CD4-positive, alpha-beta T cell treated with Interleukin-6 for 4 hours (primary cell): ENCODE results near the gene ANKRD13B.
A peak's percentile ranks its signal among the peaks of the same experiment; 100 is the strongest.

Experiments used
- DNase-seq: peaks from one replicate; pipeline ENCODE4 v3.0.0-alpha.2; 2020; ENCODE audit warnings: mixed read lengths

Gene ANKRD13B

DNA sequence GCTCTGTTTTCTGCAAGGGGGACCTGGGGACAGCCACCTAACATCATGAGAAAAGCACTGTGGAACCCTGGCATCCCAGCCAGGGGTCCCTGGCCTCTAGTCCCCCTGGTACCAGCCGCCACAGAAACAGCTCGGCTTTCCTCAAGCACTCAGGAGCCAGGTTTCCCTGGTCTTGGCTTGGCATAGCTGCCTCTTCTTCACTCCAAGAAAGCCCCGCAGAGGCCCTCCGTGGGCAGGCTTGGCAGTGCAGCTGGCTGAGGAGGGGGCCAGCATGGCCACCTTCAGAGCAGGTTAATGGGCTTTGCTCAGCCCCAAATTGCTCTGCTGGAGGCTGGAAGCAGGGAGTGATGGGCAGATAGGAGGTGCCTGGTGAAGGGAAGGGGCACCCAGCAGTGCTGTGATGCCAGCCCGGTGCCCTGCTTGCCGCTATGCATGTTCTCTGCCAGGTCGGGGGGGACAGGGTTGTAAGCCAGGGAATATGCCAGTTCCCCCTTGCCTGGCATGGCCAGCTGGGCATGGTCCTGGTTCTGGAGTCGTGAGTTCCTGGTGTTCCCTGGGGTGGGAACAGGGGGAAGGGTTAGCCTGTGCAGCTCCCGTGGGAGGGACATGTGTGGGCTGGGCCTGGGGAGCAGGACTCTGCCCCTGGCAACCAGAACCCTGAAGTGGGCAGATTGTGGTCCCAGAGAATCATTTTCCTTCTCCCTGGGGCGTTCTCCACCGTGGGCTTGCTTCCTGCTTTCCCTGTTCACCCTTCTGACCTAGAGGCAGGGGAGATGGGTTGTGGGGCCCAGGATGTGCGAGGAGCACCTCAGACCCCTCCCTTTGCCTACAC is 3.2 kb downstream of the ANKRD13B start:
- DNase-seq, result no peak

DNA sequence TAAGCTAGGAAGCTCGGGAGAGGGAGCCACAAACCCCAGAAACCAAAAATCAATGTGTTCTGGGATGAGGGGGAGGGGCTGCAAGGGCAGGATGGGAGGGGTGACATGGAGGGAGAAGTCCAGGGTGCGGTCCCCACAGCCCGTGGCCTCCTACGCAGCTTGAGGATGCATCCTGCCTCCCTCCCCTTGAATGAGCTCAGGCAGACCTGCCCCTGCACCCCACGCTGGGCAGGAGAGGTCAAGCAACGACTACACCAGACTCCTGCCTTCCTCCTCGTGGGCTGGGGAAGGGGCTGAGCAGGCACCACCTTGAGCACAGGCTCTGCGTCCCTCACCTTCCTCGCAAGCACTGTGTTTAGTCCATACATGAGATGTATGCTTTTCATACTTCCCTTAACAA is 3.9 kb downstream of the ANKRD13B start:
- DNase-seq, result no peak

DNA sequence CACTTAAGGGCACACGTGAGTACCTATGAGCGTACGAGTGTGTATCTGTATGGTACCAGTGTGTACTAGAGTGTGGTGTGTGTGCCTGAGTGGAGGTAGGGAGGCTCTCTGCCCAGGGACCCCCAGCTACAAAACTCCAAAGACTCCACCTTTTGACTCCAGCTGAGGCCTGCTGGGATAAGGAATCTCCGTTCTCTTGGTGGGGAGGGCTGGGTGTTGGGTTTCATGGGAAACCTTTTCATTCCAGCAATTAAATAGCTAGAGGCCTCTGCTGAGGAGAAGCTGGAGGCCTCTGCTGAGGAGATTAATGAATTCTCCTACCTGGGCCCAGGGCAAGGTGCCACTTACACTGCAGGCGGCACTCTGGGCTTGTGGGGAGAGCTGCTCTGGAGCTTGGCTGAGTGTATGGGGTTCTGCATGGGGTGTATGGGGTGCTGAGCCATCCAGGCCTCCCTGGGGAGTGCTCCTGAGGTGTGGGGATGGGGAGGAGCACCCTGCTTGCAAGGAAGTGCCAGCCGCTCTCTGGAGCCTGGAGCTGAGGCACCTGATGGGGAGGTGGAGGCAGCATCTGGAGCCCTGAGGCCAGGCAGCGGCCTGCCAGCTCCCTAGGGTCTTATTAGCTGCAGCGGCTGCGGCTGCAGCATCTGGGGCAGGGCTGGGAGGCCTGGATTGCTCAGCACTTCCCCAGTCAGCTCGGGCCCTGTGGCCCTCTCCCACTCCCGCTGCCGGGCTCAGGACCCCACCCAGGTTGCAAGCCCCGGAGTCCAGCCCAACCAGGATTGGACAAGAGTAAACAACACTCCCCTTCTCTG is 4.6 kb downstream of the ANKRD13B start:
- no peak for DNase-seq

DNA sequence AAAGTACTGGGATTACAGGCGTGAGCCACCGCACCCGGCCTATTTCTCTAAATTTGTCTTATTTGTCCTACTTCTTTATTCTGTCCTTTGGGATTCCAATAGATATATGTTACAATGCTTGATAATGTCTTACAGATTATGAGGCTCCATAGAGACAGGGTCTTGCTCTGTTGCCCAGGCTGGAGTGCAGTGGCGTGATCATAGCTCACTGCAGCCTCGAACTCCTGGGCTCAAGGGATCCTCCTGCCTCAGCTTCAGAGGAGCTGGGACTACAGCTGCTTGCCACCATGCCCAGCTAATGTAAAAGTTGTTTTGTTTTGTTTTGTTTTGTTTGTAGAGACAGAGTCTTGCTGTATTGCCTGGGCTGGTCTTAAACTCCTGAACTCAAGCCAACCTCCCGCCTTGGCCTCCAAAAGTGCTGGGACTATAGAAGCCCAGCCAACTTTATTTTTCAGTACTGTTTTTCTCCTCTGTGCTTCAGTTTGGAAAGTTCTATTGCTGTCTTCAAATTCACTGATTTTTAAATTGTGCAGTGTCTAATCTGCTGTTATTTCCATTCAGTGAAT is 10.3 kb downstream of the ANKRD13B start:
- no peak for DNase-seq

DNA sequence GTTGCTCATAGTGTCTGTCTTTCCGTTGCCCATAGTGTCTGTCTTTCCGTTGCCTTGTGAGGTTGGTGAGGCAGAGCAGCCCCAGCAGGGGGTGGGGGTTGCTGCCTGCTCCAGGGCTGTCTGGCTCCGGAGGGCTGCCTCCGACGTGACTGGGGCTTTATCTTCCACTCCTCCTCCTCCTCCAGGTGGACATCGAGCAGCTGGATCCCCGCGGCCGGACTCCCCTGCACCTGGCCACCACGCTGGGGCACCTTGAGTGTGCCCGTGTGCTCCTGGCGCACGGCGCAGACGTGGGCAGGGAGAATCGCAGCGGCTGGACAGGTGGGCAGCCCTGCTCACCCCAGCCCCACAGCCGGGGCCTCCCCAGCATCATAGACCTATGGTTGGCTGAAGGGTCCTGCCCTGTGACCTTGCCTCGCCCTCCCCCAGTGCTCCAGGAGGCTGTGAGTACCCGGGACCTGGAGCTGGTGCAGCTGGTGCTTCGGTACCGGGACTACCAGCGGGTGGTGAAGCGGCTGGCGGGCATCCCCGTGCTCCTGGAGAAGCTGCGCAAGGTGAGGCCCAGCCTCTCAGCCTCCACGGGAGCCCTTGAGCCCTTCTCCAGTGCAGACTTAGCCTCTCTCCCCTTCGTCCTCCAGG is 14.7 kb downstream of the ANKRD13B start:
- DNase-seq, result no peak

DNA sequence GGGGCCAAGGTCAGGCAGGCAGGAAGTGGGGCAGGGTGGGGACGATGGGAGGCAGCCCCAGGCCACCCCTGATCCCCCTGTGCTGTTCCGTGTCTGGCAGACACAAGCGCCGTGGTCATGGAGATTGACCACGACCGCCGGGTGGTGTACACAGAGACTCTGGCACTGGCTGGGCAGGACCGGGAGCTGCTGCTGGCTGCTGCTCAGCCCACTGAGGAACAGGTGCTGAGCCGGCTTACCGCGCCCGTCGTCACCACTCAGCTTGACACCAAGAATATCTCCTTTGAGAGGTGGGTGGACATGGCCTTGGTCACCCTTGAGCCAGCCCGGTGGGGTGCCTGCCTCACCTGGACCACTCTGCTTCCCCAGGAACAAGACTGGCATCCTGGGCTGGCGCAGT is 16.1 kb downstream of the ANKRD13B start:
- DNase-seq, result no peak

DNA sequence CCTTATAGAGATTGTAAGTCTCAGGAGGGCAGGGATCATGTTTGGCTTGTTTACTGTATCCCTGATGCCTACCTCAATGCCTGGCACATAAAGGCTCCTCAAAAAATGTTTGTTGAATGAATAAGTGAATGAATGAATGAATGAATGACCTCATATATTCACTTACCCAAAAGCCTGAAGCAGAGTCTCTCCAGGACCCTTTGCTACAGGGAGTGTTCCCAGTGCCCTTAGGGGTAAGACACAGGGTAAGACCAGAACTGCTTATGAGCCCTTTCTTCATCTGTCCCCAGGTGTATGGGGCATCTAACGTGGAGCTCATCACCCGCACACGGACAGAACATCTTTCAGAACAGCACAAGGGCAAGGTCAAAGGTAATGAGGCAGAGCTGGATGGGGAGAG is 17.5 kb downstream of the ANKRD13B start:
- no peak for DNase-seq

DNA sequence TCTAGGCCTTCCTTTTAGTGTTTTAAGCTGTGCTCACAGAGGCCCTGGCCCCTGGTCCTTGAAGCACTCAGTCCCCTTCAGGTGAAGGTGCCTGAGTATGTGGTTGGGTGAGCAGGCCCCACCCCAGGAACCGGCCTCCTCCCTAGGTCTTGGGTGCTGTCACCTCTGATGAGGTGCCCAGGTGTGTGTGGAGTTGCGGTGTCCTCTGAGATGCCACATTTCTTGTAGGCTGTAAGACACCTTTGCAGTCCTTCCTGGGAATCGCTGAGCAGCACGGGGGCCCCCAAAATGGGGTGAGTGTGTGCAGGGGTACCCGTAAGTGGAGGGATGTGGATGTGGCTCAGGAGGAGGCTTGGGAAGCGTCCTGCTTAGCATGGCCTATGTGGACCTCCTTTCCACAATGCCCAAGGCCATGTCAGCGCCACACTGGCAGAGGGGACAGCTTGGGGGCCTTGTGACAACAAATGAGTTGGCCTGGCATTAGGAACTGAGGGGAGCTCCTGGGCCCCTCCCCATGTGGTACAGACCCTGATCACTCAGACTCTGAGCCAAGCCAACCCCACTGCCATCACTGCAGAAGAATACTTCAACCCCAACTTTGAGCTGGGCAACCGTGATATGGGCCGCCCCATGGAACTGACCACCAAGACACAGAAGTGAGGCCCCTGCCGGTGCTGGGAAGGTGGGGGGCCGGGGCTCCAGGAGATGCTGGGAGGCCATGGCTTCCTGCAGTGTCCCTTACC is 18.6 kb downstream of the ANKRD13B start:
- no peak for DNase-seq

DNA sequence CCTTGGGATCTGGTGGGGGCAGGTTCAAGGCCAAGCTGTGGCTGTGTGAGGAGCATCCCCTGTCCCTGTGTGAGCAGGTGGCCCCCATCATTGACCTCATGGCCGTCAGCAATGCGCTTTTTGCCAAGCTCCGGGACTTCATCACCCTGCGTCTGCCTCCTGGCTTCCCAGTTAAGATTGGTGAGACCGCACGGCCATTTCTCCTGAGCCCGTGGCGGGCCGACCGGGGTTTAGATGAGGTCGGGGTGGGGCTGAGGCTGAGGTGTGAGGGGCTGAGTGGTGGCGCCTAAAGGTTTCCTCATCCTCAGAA is 19.1 kb downstream of the ANKRD13B start:
- no peak for DNase-seq

DNA sequence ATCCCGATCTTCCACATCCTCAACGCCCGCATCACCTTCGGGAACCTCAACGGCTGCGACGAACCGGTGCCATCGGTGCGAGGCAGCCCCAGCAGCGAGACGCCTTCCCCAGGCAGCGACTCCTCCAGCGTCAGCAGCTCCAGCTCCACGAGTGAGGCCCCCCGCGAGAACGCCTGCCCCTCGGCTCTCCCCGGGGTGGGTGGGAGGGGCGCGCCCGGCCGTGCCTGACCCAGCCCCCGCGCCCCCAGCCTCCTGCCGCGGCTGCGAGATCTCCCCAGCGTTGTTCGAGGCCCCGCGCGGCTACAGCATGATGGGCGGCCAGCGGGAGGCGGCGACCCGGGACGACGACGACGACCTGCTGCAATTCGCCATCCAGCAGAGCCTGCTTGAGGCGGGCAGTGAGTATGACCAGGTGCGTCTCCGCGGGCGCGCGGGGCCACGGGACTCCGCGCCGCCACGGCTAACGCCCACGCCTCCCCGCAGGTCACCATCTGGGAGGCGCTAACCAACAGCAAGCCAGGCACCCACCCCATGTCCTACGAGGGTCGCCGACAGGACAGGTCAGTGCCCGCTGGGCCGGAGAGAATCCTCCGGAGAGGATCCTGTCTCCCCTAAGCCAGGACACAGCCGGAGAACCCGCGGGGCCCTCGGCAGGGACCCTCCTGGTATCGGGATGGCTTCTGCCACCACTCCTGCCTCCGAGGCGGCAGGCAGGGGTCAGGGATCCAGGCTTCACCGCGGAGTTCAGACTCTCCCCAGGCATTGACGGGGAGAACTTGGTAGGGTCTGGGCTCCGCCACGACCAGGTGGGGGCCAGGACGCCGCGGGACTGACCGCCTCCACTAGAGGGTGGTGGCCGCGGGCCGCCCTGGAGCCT is 19.7 kb downstream of the ANKRD13B start:
- DNase-seq, result no peak

DNA sequence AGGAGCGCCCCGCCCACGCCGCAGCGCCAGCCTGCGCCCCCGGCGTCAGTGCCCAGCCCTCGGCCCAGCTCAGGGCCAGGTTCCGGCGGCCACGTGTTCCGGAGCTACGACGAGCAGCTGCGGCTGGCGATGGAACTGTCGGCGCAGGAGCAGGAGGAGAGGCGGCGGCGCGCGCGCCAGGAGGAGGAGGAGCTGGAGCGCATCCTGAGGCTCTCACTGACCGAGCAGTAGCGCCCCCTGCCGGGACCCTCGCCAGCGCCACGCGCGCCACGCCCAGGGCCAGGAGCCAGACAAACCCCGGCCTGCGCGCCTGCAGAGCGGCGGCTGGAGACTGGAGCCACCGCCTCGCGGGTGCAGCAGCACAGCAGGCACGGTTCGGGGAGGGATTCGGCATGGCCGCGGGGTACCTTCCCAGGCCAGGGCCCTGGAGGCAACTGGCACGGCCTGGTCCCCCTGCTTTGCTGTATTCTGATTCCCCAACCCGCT is 20.5 kb downstream of the ANKRD13B start:
- peak; percentile 97 for DNase-seq

DNA sequence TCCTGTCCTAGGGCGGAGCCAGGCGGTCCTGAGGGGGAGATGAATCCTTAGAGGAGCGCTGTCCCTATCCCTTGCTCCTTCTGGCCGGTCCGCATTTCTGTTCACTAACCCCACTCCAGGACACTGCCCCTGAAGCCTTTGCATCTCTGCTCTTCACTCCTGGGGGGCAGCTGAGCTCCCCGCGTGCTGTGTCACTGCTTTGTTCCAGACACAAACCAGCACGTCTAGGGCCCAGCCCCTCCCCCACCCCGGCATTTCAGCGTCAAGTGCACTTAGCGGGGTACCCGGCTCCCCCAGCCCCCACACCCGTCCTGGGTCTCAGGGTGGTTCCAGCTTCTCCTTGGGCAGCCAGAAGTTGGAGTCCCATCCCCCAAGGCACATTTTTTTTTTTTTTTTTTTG is 20.9 kb downstream of the ANKRD13B start:
- no peak for DNase-seq

DNA sequence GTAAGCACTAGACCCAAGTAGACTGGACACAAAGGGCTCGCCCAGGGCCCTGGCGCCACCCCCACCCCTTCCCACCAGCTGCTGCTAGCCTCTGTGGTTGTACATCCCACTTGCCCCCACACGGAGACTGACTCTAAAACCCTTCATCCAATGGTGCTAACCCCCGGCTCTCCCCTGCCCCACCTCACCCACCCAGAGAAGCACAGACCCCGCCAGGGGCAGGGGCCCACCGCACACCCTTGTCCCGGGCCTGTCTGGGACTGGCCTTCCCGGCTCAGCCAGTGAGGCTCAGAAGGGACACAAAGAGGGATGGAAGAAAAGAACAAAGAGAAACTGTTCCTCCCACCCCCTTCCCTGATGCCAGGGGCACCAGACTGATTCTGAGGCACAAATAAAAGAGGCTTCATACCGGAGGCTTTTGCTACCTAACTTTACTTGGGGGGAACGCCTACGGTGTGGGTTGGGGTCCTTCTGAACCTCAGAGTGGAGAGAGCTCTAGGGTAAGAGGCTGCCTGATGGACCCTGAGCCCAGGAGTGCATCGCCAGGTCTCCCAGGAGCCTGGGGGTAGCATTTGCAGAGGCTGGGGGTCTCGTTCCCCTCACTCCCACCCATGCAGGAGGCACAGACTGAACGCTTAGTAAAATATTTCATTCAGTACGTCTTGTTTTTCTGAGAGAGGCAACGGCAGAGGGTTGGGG is 21.6 kb downstream of the ANKRD13B start:
- DNase-seq, result no peak

DNA sequence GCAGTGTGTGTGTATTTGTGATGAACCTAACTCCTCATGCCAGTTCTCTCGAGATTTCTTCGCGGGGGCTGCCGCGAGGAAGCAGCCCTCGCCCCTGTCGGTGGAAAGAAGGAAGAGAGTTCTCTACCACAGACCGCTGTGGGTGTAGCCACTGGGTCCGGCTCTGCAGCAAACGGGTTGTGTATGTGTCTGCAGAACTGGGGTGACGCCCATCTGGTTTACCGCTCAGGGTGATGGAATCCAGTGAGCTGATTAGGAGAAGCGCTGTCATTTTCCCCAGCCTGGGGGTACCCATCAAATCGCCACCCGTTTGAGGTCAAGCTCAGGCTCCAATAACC is 22.1 kb downstream of the ANKRD13B start:
- peak; percentile 78 for DNase-seq

DNA sequence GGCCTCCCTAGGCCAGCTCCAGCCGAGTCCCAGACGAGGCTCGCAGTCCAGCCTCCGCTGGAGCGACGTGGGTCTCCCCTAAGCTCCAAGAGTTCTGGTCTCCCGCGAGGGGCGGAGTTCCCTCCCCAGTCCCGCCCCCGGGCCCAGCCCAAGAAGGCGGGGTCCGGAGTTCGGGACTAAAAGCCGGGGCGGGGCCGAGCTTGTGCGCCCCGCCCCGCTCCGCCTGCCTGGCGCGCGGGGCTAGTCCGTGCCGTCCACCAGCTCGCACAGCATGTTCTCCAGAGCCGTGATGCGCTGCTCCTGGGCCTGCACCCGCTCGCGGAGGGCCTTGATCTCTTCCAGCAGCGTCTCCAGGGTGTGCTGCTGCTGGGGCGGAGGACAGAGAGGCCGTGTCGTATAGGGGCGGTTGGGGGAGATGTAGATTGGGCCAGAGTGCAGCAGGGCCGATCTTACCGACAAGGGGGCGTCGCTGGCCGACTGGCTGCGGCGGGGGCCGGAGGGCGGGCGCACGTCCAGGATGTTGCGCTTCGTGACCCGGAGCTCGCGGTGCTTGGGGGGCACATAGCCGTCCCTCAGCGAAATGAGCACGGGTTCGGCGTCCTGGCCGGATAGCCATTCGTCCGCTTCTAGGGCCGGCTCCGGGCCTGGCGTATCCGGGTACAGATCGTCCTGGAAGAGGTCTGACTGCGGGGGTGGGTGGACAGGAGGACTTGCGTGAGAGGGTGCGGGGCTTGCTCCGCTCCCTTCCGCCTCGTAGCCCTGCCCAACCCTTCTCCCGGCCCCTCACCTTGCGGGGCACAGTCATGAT is 22.8 kb downstream of the ANKRD13B start:
- DNase-seq, result peak; percentile 89

DNA sequence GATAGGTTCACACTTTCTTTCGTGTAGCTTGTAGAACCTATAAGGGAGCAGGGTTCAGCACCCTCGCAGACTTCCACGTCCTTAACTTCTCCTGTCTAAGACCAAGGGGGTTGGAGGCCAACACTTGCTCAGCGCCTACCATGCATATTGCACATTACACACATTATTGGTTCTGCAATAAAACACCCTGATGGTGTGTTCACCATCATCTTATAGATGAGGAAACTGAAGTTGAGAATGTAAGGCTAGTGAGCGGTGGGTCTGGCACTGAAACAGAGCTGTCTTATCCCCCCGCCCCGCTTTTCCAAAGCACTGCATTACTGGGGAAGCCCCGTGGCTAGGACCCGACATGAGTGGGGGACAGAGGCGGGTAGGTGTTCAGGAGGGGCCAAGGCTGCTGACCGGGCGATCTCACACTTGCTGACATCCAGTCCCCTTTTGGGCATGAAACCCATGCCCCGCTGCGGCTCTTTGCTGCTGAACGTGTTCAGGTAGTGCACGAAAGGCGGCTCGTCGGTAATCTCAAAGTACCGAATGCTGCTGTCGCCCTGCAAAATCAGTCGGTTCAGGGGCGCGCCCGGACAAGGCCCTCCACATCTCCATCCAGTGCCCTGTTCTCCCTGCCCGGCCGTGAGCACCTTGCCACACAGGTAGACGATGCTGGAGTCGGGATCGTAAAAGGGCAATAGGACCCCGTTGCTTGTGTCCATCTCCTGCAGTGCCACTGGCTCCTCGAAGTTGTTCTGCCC is 23.5 kb downstream of the ANKRD13B start:
- peak; percentile 36 for DNase-seq

DNA sequence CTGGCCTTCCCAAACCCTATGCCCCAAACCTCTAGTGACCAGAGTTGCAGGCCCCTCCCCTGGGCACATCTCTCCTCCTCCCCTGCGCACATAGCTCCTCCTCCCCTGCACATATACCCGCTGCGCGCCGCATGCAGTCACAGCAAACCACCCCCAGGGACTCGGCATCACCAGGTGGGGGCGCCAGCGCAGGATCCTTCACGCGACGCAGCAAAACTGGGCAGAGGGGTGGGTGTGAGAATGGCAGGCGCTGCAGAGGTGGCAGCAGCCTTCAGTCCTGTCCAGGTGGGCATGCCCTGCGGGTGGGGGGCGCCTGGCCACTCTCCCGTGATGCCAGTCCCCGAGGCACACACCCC is 24.2 kb downstream of the ANKRD13B start:
- DNase-seq, result peak; percentile 94

DNA sequence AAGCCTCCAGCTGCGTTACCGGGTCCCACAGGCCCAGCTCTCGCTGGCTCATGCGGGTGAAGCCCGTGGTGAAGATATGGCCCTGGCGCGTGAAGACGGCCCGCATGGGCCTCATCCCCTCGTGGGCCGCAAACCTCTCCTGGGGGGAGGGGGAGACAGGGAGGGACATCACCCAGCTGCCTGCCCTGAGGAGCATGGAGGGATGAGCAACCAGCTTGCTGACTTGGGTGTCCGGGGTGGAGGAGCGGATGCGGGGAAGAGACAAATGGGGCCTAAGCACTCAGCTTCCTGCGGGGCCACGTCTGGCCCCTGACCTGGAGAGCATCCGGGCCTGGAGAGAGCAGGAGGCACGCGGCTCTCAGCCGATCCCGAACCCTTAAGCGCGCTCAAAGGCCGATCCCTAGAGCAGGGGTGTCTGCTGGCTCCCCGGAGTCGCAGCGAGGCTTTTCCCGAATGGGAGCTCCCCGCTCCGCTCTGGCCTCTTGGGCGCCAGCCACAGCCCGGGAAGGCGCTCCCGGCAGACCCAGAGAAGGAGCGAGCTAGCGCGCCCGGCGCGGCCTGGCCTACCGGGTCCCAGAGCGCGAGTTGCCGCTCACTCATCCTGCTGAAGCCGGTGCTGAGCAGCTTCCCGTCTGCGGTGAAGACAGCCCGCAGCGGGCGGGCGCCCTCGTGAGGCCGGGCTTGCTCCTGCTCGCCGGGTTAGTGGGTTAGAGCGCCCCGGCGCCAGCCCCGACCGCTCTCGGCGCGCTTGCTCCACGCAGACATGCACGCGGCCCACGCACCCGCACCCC is 24.7 kb downstream of the ANKRD13B start:
- peak; percentile 92 for DNase-seq
